ENCODE measurements around the gene MORN5.

The MORN5 gene

GRCh38 chr9:122226142-122226757 lies 66.5 kb downstream of the MORN5 start:
- Mint-ChIP-seq H3K9me3 (no peaks in the 10 kb centered on the region), H3K36me3 (no peaks in the 10 kb centered on the region), H3K27me3 (peaks cover 73% of the 10 kb centered on the region), H3K27ac (no peak overlapping the region), H3K4me3 (no peak overlapping the region), H3K4me1 (peaks cover 5% of the 10 kb centered on the region)
- CTCF ChIA-PET = no interaction called here
- DNase-seq = no peak

GRCh38 chr9:122226758-122227574 lies 67.3 kb downstream of the MORN5 start:
- Mint-ChIP-seq H3K36me3 (no peaks in the 10 kb centered on the region), H3K27me3 (peaks cover 66% of the 10 kb centered on the region), H3K27ac (no peak overlapping the region), H3K4me1 (peaks cover 5% of the 10 kb centered on the region), H3K9me3 (no peaks in the 10 kb centered on the region), H3K4me3 (no peak overlapping the region)
- CTCF ChIA-PET = no interaction called here
- DNase-seq = no peak

- no peak overlapping the region for H3K4me3 Mint-ChIP-seq
- DNase-seq = no peak
- peaks cover 5% of the 10 kb centered on the region for H3K4me1 Mint-ChIP-seq
- no peaks in the 10 kb centered on the region for H3K36me3 Mint-ChIP-seq
- H3K9me3 Mint-ChIP-seq = no peaks in the 10 kb centered on the region
- H3K27ac Mint-ChIP-seq = no peak overlapping the region
- peaks cover 61% of the 10 kb centered on the region for H3K27me3 Mint-ChIP-seq
- CTCF ChIA-PET = no interaction called here
Observed at GRCh38 chr9:122227575-122227900, 67.8 kb downstream of the MORN5 start.

- CTCF ChIA-PET = no interaction called here
Observed at GRCh38 chr9:122228191-122228567, 68.5 kb downstream of the MORN5 start.

GRCh38 chr9:122228568-122229484 lies 69.1 kb downstream of the MORN5 start, which contains the start of gene LHX6:
Gene LHX6, minus strand, starts transcription at chr9:122228957. Its CDS starts 217 bp downstream, at chr9:122228740.
- Mint-ChIP-seq H3K9me3 (no peaks in the 10 kb centered on the region), H3K36me3 (no peaks in the 10 kb centered on the region), H3K27me3 (peaks cover 55% of the 10 kb centered on the region), H3K4me1 (peaks cover 5% of the 10 kb centered on the region), H3K4me3 (no peak within 1 kb of the TSS), H3K27ac (no peak within 1 kb of the TSS)
- CTCF ChIA-PET = no interaction called here
- no peak for DNase-seq

More at GRCh38 chr9:122228191-122228567, 68.5 kb downstream of the MORN5 start:
- H3K36me3 Mint-ChIP-seq = no peaks in the 10 kb centered on the region
- no peak for DNase-seq
- H3K27ac Mint-ChIP-seq = no peak overlapping the region
- peaks cover 5% of the 10 kb centered on the region for H3K4me1 Mint-ChIP-seq
- no peak overlapping the region for H3K4me3 Mint-ChIP-seq
- H3K9me3 Mint-ChIP-seq = no peaks in the 10 kb centered on the region
- peaks cover 61% of the 10 kb centered on the region for H3K27me3 Mint-ChIP-seq

- no peak overlapping the region for H3K27ac Mint-ChIP-seq
- CTCF ChIA-PET = no interaction called here
- no peak overlapping the region for H3K4me3 Mint-ChIP-seq
- peaks cover 49% of the 10 kb centered on the region for H3K27me3 Mint-ChIP-seq
- no peaks in the 10 kb centered on the region for H3K9me3 Mint-ChIP-seq
- no peak for DNase-seq
- peaks cover 5% of the 10 kb centered on the region for H3K4me1 Mint-ChIP-seq
- H3K36me3 Mint-ChIP-seq = no peaks in the 10 kb centered on the region
Observed at GRCh38 chr9:122229485-122229837, 69.8 kb downstream of the MORN5 start.

GRCh38 chr9:122232796-122233306 lies 73.1 kb downstream of the MORN5 start:
- Mint-ChIP-seq H3K27me3 (peaks cover 15% of the 10 kb centered on the region), H3K4me1 (no peaks in the 10 kb centered on the region), H3K36me3 (no peaks in the 10 kb centered on the region), H3K27ac (no peak overlapping the region), H3K9me3 (no peaks in the 10 kb centered on the region), H3K4me3 (no peak overlapping the region)
- DNase-seq = no peak
- CTCF ChIA-PET = no interaction called here

GRCh38 chr9:122234022-122234748 lies 74.5 kb downstream of the MORN5 start:
- no peaks in the 10 kb centered on the region for H3K9me3 Mint-ChIP-seq
- H3K27ac Mint-ChIP-seq = no peak overlapping the region
- H3K27me3 Mint-ChIP-seq = peaks cover 8% of the 10 kb centered on the region
- no peaks in the 10 kb centered on the region for H3K36me3 Mint-ChIP-seq
- H3K4me3 Mint-ChIP-seq = no peak overlapping the region
- DNase-seq = no peak
- CTCF ChIA-PET = no interaction called here
- no peaks in the 10 kb centered on the region for H3K4me1 Mint-ChIP-seq

GRCh38 chr9:122236681-122237080 lies 77.0 kb downstream of the MORN5 start:
- Mint-ChIP-seq H3K36me3 (peaks cover 14% of the 10 kb centered on the region), H3K27ac (no peak overlapping the region), H3K9me3 (no peaks in the 10 kb centered on the region), H3K4me3 (no peak overlapping the region), H3K4me1 (no peaks in the 10 kb centered on the region), H3K27me3 (peaks cover 8% of the 10 kb centered on the region)
- no peak for DNase-seq
- CTCF ChIA-PET = interaction anchor here (1.6 kb wide), 1 partner anchor 114 kb away, joined by 4 read pairs; no protein-coding TSS in a partner anchor

- DNase-seq = no peak
- H3K27ac Mint-ChIP-seq = no peak overlapping the region
- CTCF ChIA-PET = interaction anchor here (0.7 kb wide), 1 partner anchor 90 kb away, joined by 3 read pairs; no protein-coding TSS in a partner anchor
- H3K36me3 Mint-ChIP-seq = peaks cover 34% of the 10 kb centered on the region
- no peaks in the 10 kb centered on the region for H3K4me1 Mint-ChIP-seq
- no peak overlapping the region for H3K4me3 Mint-ChIP-seq
- no peaks in the 10 kb centered on the region for H3K9me3 Mint-ChIP-seq
- H3K27me3 Mint-ChIP-seq = no peaks in the 10 kb centered on the region
Observed at GRCh38 chr9:122239722-122240121, 80.0 kb downstream of the MORN5 start.

- Mint-ChIP-seq H3K36me3 (peaks cover 53% of the 10 kb centered on the region), H3K27me3 (no peaks in the 10 kb centered on the region), H3K9me3 (no peaks in the 10 kb centered on the region), H3K4me3 (no peak overlapping the region), H3K27ac (no peak overlapping the region), H3K4me1 (no peaks in the 10 kb centered on the region)
- no peak for DNase-seq
- CTCF ChIA-PET = no interaction called here
Observed at GRCh38 chr9:122244349-122244748, 84.6 kb downstream of the MORN5 start.

- H3K27ac Mint-ChIP-seq = no peak overlapping the region
- peaks cover 52% of the 10 kb centered on the region for H3K36me3 Mint-ChIP-seq
Observed at GRCh38 chr9:122246666-122247065, 87.0 kb downstream of the MORN5 start.

GRCh38 chr9:122248448-122248865 lies 88.7 kb downstream of the MORN5 start:
- CTCF ChIA-PET = no interaction called here
- no peaks in the 10 kb centered on the region for H3K27me3 Mint-ChIP-seq
- no peak overlapping the region for H3K4me3 Mint-ChIP-seq
- H3K27ac Mint-ChIP-seq = no peak overlapping the region
- H3K9me3 Mint-ChIP-seq = no peaks in the 10 kb centered on the region
- DNase-seq = no peak
- H3K4me1 Mint-ChIP-seq = no peaks in the 10 kb centered on the region
- H3K36me3 Mint-ChIP-seq = peaks cover 47% of the 10 kb centered on the region

More at GRCh38 chr9:122246666-122247065, 87.0 kb downstream of the MORN5 start:
- no peak for DNase-seq
- Mint-ChIP-seq H3K4me3 (no peak overlapping the region), H3K9me3 (no peaks in the 10 kb centered on the region), H3K27me3 (no peaks in the 10 kb centered on the region), H3K4me1 (no peaks in the 10 kb centered on the region)
- CTCF ChIA-PET = no interaction called here

Data from activated naive CD4-positive, alpha-beta T cell treated with anti-CD3 and anti-CD28 coated beads, Interleukin-2, amount 10 ng/mL, durations not matched to agents 7 days and 5 days (primary cell).